Sciatic nerve (tissue), 2 donors: ENCODE data around the gene CCDC74A. TPM values are rescaled to one million over a fixed set of nuclear protein-coding genes. Genes with fewer than 3 reads are reported as not detected.
A peak's percentile ranks its signal among the peaks of the same experiment; 100 is the strongest.
"Not testable (repeated sequence)": the region's sequence is repeated elsewhere in the genome, so short reads cannot be mapped to it uniquely, and the experiment has no call there.

Experiments used
- ATAC-seq: fragments of 200-7000 bp; cut with Tn5 transposase; one replicate; pipeline ENCODE4 v1.9.1; 2020; ENCODE audit warnings: mild to moderate bottlenecking, moderate library complexity
- DNase-seq: peaks from one replicate; pipeline ENCODE4 v3.0.0-alpha.2; 2020; ENCODE audit warnings: low spot score
- intact Hi-C: fragments of 100-400 bp; cut with DNase I; formaldehyde crosslinking; loops from one replicate; pipeline ENCODE4 v1.14.2; 2022
- total RNA-seq: library from RNA; stranded (reverse); fragmentation: NEBNext Ultra II Directional; extraction: Animal tissue kit (Norgen Biotek cat#: 25700); gene quantifications from one replicate; pipeline ENCODE4 v1.2.1, GENCODE V29; 2021
- donor health status: DM: no; HTN: no; CAD: no.
- donor health status: DM: no; HTN: no; CAD: no.

CCDC74A gene
- total RNA-seq, 1 donor from 2014 or later = 12.8 TPM

- ATAC-seq, intact Hi-C loops, DNase-seq: not testable (repeated sequence)
Observed at GRCh38 chr2:131536841-131537240, 9.2 kb downstream of the CCDC74A start.

- DNase-seq, ATAC-seq, intact Hi-C loops: not testable (repeated sequence)
Observed at GRCh38 chr2:131538856-131539255, 11.2 kb downstream of the CCDC74A start.

GRCh38 chr2:131542438-131543384 is 15.0 kb downstream of the CCDC74A start:
- intact Hi-C loops = no loop called here
- DNase-seq = no peak
- no peak for ATAC-seq

GRCh38 chr2:131543385-131543891 is 15.8 kb downstream of the CCDC74A start:
- ATAC-seq = no peak
- no peak for DNase-seq
- intact Hi-C loops = no loop called here

GRCh38 chr2:131544006-131544812 is 16.5 kb downstream of the CCDC74A start:
- peak; percentile 38 for ATAC-seq
- intact Hi-C loops, DNase-seq: not testable (repeated sequence)

- intact Hi-C loops, ATAC-seq, DNase-seq: not testable (repeated sequence)
Observed at GRCh38 chr2:131544813-131545165, 17.1 kb downstream of the CCDC74A start.

- DNase-seq (no peak), ATAC-seq (no peak)
- intact Hi-C loops = no loop called here
Observed at GRCh38 chr2:131552871-131553270, 25.2 kb downstream of the CCDC74A start.

- intact Hi-C loops = no loop called here
- ATAC-seq = no peak
- DNase-seq = no peak
Observed at GRCh38 chr2:131556998-131557397, 29.3 kb downstream of the CCDC74A start.

- no peak for ATAC-seq
- intact Hi-C loops = no loop called here
Observed at GRCh38 chr2:131557558-131558321, 30.1 kb downstream of the CCDC74A start.

GRCh38 chr2:131566371-131566770 is 38.7 kb downstream of the CCDC74A start:
- intact Hi-C loops = no loop called here
- DNase-seq (no peak), ATAC-seq (no peak)

More at GRCh38 chr2:131557558-131558321, 30.1 kb downstream of the CCDC74A start:
- DNase-seq = no peak

GRCh38 chr2:131567891-131568290 is 40.2 kb downstream of the CCDC74A start:
- intact Hi-C loops = no loop called here
- ATAC-seq (no peak), DNase-seq (no peak)

GRCh38 chr2:131568401-131568800 is 40.7 kb downstream of the CCDC74A start:
- ATAC-seq, DNase-seq, intact Hi-C loops: not testable (repeated sequence)

GRCh38 chr2:131572175-131572574 is 44.5 kb downstream of the CCDC74A start:
- no peak for DNase-seq
- no peak for ATAC-seq

GRCh38 chr2:131577812-131578211 is 50.1 kb downstream of the CCDC74A start:
- ATAC-seq (no peak), DNase-seq (no peak)

More at GRCh38 chr2:131572175-131572574, 44.5 kb downstream of the CCDC74A start:
- intact Hi-C loops = no loop called here

GRCh38 chr2:131580187-131580586 is 52.5 kb downstream of the CCDC74A start:
- intact Hi-C loops = no loop called here
- ATAC-seq = no peak
- DNase-seq = no peak

More at GRCh38 chr2:131577812-131578211, 50.1 kb downstream of the CCDC74A start:
- intact Hi-C loops = loop anchor here (1.0 kb wide), 1 partner anchor 24 kb away; no protein-coding TSS in a partner anchor
